T-cell (primary cell): Measurements from ENCODE around the gene PCNX2. TPM values are rescaled to one million over a fixed set of nuclear protein-coding genes. Genes with fewer than 3 reads are reported as not detected.

Experiments used
- ATAC-seq, 4 experiments: fragments of 200-7000 bp in 3 of 4; fragments of 150-1000 bp in 1 of 4; cut with Tn5 transposase; replicated peaks in 1 of 4; 1 replicate in 3 of 4; 2 replicates in 1 of 4; pipeline ENCODE4 v1.10.0; 2021; ENCODE audit warnings: moderate library complexity in 3 of 4, mild to moderate bottlenecking in 2 of 4, moderate number of reproducible peaks in 1 of 4
- CTCF ChIA-PET, 2 donors: fragments of 300-600 bp; sonication (Branson Sonifier 250); formaldehyde crosslinking; loops; one replicate each; lab custom pipeline; 2022; ENCODE audit warnings: antibody characterized with exemption in 2 of 2; lab: Charles Lee
- POLR2A ChIA-PET, 2 donors: fragments of 300-600 bp; sonication (Branson Sonifier 250); formaldehyde crosslinking; loops; one replicate each; lab custom pipeline; 2022; ENCODE audit warnings: antibody characterized with exemption in 2 of 2; lab: Charles Lee
- DNase-seq, 35 experiments: peaks; one replicate each; pipeline versions ENCODE4 v3.0.0 to v3.0.0-alpha.2; 2013 to 2023
- H3K27ac ChIP-seq: one replicate; pipeline ENCODE4 v1.5.1; 2013; ENCODE audit warnings: low read length
- H3K27me3 ChIP-seq, 2 experiments: replicated peaks in 1 of 2; 1 replicate in 1 of 2; 2 replicates in 1 of 2; pipeline versions ENCODE4 v1.6.1 to v1.7.0; 2013; ENCODE audit warnings: low read length in 1 of 2, mixed read lengths in 1 of 2; ENCODE audit not compliant: control insufficient read depth in 2 of 2, insufficient read depth in 2 of 2; ENCODE audit errors: extremely low read depth in 1 of 2
- H3K36me3 ChIP-seq, 2 donors: 1 replicate in 1 of 2; 2 replicates in 1 of 2; pipeline versions ENCODE4 v1.6.1 to v1.7.0; 2013; ENCODE audit warnings: low read length in 1 of 2; ENCODE audit not compliant: control insufficient read depth in 2 of 2, insufficient read depth in 1 of 2; ENCODE audit errors: extremely low read depth in 1 of 2
- H3K4me1 ChIP-seq, 2 experiments: 1 replicate in 1 of 2; 2 replicates in 1 of 2; pipeline versions ENCODE4 v1.6.1 to v1.7.0; 2013; ENCODE audit warnings: low read length in 2 of 2, mixed read lengths in 1 of 2; ENCODE audit not compliant: insufficient read depth in 2 of 2, control insufficient read depth in 1 of 2; ENCODE audit errors: extremely low read depth in 1 of 2
- H3K4me3 ChIP-seq, 2 donors: 1 replicate in 1 of 2; 2 replicates in 1 of 2; pipeline versions ENCODE4 v1.5.1 to v1.7.0; 2013; ENCODE audit warnings: mild to moderate bottlenecking in 2 of 2, low read length in 1 of 2, moderate library complexity in 1 of 2; ENCODE audit not compliant: control insufficient read depth in 1 of 2; ENCODE audit errors: extremely low read depth in 1 of 2
- H3K9me3 ChIP-seq: 2 replicates; pipeline ENCODE4 v1.7.0; 2013
- H3K27ac Mint-ChIP-seq, 2 donors: one replicate each; pipeline ENCODE4 v1.8.0; 2020 to 2021; ENCODE audit warnings: mild to moderate bottlenecking in 2 of 2, mixed read lengths in 2 of 2
- H3K27me3 Mint-ChIP-seq, 2 donors: one replicate each; pipeline ENCODE4 v1.8.0; 2021 to 2022; ENCODE audit warnings: mixed read lengths in 2 of 2
- H3K36me3 Mint-ChIP-seq: one replicate; pipeline ENCODE4 v1.8.0; 2021; ENCODE audit warnings: mixed read lengths
- H3K4me1 Mint-ChIP-seq, 3 donors: one replicate each; pipeline ENCODE4 v1.8.0; 2020 to 2022; ENCODE audit warnings: mixed read lengths in 3 of 3, mild to moderate bottlenecking in 1 of 3
- H3K4me3 Mint-ChIP-seq, 3 donors: one replicate each; pipeline ENCODE4 v1.8.0; 2020 to 2022; ENCODE audit warnings: mild to moderate bottlenecking in 3 of 3, mixed read lengths in 3 of 3, moderate library complexity in 3 of 3
- H3K9me3 Mint-ChIP-seq, 3 donors: one replicate each; pipeline ENCODE4 v1.8.0; 2020 to 2022; ENCODE audit warnings: mixed read lengths in 3 of 3
- WGBS: methylation state at CpG from one replicate; pipeline ENCODE4 v1.1.5; 2013; ENCODE audit warnings: missing lambda C conversion rate; ENCODE audit not compliant: insufficient coverage; 5-methylcytosine and 5-hydroxymethylcytosine counted together
- total RNA-seq, 35 experiments: library from RNA in 6 of 35; stranded (reverse) in 6 of 35; fragments of 120-200 nt in 1 of 35; gene quantifications; one replicate each; pipeline versions ENCODE4 v1.2.1 to v1.2.4 and lab custom pipeline; 2013 to 2026

Gene PCNX2
- total RNA-seq, 5 donors from 2014 or later (not counting 1 experiment from before 2014, with no cell fraction given): 47.2 to 91.7 (median 68.6) TPM

- peaks cover 4 to 13% (median 9%) of the 10 kb centered on the region in 3 donors for H3K9me3 Mint-ChIP-seq
- no peak overlapping the region for H3K27ac Mint-ChIP-seq
- no peak overlapping the region for H3K27ac ChIP-seq
- POLR2A ChIA-PET: no interaction called here
- no peaks in the 10 kb centered on the region for H3K4me1 Mint-ChIP-seq
- no peaks in the 10 kb centered on the region for H3K4me1 ChIP-seq
- H3K36me3 ChIP-seq: peaks cover 0 to 4% of the 10 kb centered on the region in 2 donors
- H3K9me3 ChIP-seq: no peaks in the 10 kb centered on the region
- H3K27me3 ChIP-seq: no peaks in the 10 kb centered on the region
- ATAC-seq (no peak), DNase-seq (no peak)
- no CpG with 5 or more reads among the region's 1 CpG for WGBS
- H3K4me3 ChIP-seq: no peak overlapping the region
- peaks cover 35% of the 10 kb centered on the region for H3K36me3 Mint-ChIP-seq
- no peak overlapping the region for H3K4me3 Mint-ChIP-seq
- CTCF ChIA-PET: no interaction called here
- H3K27me3 Mint-ChIP-seq: no peaks in the 10 kb centered on the region
These were observed 219.6 kb downstream of the PCNX2 start for GRCh38 chr1:233075915-233076295.

DNA sequence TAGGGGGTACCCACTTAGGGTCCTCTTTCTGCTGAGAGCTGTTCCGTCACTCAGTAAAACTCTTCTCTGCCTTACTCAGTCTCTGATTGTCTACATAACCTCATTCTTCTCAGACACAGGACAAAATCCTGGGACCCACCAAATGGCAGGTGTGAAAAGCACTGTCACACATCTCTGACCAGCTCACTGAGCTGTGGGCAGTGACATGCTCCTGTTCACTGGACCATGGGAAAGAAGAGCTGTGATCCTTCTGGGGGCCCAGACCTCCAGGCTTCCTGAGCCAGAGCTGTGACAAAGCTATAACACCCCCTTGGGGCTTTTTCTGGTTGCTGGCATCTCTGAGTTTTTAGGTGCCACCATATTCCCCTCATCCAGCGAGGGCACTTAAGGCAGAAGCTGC is 229.4 kb downstream of the PCNX2 start:
- no peak overlapping the region for H3K4me3 Mint-ChIP-seq
- Histone ChIP-seq H3K27me3 (no peaks in the 10 kb centered on the region), H3K36me3 (no peaks in the 10 kb centered on the region), H3K4me1 (no peaks in the 10 kb centered on the region), H3K9me3 (no peaks in the 10 kb centered on the region), H3K4me3 (no peak overlapping the region), H3K27ac (no peak overlapping the region)
- H3K27ac Mint-ChIP-seq: no peak overlapping the region
- ATAC-seq (no peak), DNase-seq (no peak)
- no peaks in the 10 kb centered on the region for H3K4me1 Mint-ChIP-seq
- no peaks in the 10 kb centered on the region for H3K27me3 Mint-ChIP-seq
- peaks cover 40% of the 10 kb centered on the region for H3K36me3 Mint-ChIP-seq
- CTCF ChIA-PET: no interaction called here
- POLR2A ChIA-PET: no interaction called here
- WGBS: no CpG with 5 or more reads among the region's 2 CpGs
- H3K9me3 Mint-ChIP-seq: no peaks in the 10 kb centered on the region

DNA sequence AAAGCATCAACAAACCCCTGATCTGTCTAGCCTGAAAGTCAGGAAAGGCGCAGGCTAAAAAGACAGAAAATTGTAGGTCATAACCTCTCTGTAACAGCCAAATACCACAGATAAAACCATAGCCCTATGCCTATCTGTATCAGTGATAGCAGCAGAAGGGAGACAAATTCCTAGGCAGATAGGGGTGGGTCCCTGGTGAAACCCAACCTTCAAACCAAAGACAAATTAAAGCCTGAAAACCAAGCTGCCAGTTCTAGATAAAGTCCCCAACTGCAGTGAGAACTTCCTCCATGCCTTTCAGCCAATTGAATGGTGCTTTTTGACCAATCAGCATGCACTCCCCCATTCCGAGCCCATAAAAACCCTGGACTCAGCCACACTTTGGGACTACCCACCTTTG is 229.8 kb downstream of the PCNX2 start:
- WGBS: 100% methylated on average over 1 of the region's 2 CpGs
- Mint-ChIP-seq H3K4me3 (no peak overlapping the region), H3K4me1 (no peaks in the 10 kb centered on the region), H3K27me3 (no peaks in the 10 kb centered on the region), H3K9me3 (no peaks in the 10 kb centered on the region), H3K36me3 (peaks cover 40% of the 10 kb centered on the region), H3K27ac (no peak overlapping the region)
- Histone ChIP-seq H3K4me1 (no peaks in the 10 kb centered on the region), H3K27me3 (no peaks in the 10 kb centered on the region), H3K27ac (no peak overlapping the region), H3K36me3 (no peaks in the 10 kb centered on the region), H3K4me3 (no peak overlapping the region), H3K9me3 (no peaks in the 10 kb centered on the region)
- ChIA-PET POLR2A (no interaction called here), CTCF (no interaction called here)
- ATAC-seq: no peak
- DNase-seq: no peak

DNA sequence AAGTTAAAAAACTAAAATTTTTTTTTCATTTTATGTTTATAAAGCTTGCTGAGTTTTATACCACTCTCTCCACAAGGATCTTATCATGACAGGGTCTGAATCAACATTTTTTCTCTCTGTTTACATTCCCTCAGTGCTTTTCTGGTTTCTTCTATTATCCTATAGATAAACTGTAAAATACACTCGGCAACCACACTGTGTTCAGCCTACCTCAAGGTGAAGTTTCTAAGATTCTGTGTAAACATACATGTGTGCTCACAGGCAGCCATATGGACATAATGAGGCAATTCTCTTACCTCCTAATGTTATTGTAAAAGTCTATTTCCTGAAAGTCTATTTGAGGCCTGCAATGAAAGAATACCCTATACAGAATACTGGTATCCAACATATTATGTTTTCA is 230.5 kb downstream of the PCNX2 start:
- Histone ChIP-seq H3K4me3 (no peak overlapping the region), H3K27ac (no peak overlapping the region), H3K4me1 (no peaks in the 10 kb centered on the region), H3K27me3 (no peaks in the 10 kb centered on the region), H3K36me3 (no peaks in the 10 kb centered on the region), H3K9me3 (no peaks in the 10 kb centered on the region)
- H3K9me3 Mint-ChIP-seq: no peaks in the 10 kb centered on the region
- ChIA-PET CTCF (no interaction called here), POLR2A (no interaction called here)
- H3K4me1 Mint-ChIP-seq: no peaks in the 10 kb centered on the region
- no CpG with 5 or more reads among the region's 1 CpG for WGBS
- no peak overlapping the region for H3K27ac Mint-ChIP-seq
- no peaks in the 10 kb centered on the region for H3K27me3 Mint-ChIP-seq
- H3K36me3 Mint-ChIP-seq: peaks cover 42% of the 10 kb centered on the region
- DNase-seq (no peak), ATAC-seq (no peak)
- H3K4me3 Mint-ChIP-seq: no peak overlapping the region

GRCh38 chr1:233063462-233063861 is 232.1 kb downstream of the PCNX2 start:
- DNase-seq (no peak), ATAC-seq (no peak)
- no peaks in the 10 kb centered on the region for H3K9me3 ChIP-seq
- no peak overlapping the region for H3K27ac Mint-ChIP-seq
- H3K4me1 Mint-ChIP-seq: no peaks in the 10 kb centered on the region
- H3K4me3 Mint-ChIP-seq: no peak overlapping the region
- no peaks in the 10 kb centered on the region for H3K27me3 ChIP-seq
- no peak overlapping the region for H3K27ac ChIP-seq
- ChIA-PET POLR2A (no interaction called here), CTCF (no interaction called here)
- no peaks in the 10 kb centered on the region for H3K27me3 Mint-ChIP-seq
- H3K36me3 Mint-ChIP-seq: peaks cover 44% of the 10 kb centered on the region
- H3K9me3 Mint-ChIP-seq: no peaks in the 10 kb centered on the region
- no peaks in the 10 kb centered on the region for H3K36me3 ChIP-seq
- H3K4me1 ChIP-seq: no peaks in the 10 kb centered on the region
- H3K4me3 ChIP-seq: no peak overlapping the region

- H3K9me3 Mint-ChIP-seq: no peaks in the 10 kb centered on the region
- H3K4me3 ChIP-seq: no peak overlapping the region
- WGBS: 100% methylated on average over 3 of the region's 5 CpGs
- H3K4me3 Mint-ChIP-seq: no peak overlapping the region
- no peaks in the 10 kb centered on the region for H3K4me1 ChIP-seq
- no peak for ATAC-seq
- DNase-seq: no peak
- H3K27ac Mint-ChIP-seq: no peak overlapping the region
- no peaks in the 10 kb centered on the region for H3K27me3 Mint-ChIP-seq
- H3K9me3 ChIP-seq: no peaks in the 10 kb centered on the region
- H3K4me1 Mint-ChIP-seq: no peaks in the 10 kb centered on the region
- H3K36me3 ChIP-seq: no peaks in the 10 kb centered on the region
- H3K27me3 ChIP-seq: no peaks in the 10 kb centered on the region
- ChIA-PET CTCF (no interaction called here), POLR2A (no interaction called here)
- H3K27ac ChIP-seq: no peak overlapping the region
- peaks cover 49% of the 10 kb centered on the region for H3K36me3 Mint-ChIP-seq
These were observed 234.3 kb downstream of the PCNX2 start for GRCh38 chr1:233061265-233061664.

DNA sequence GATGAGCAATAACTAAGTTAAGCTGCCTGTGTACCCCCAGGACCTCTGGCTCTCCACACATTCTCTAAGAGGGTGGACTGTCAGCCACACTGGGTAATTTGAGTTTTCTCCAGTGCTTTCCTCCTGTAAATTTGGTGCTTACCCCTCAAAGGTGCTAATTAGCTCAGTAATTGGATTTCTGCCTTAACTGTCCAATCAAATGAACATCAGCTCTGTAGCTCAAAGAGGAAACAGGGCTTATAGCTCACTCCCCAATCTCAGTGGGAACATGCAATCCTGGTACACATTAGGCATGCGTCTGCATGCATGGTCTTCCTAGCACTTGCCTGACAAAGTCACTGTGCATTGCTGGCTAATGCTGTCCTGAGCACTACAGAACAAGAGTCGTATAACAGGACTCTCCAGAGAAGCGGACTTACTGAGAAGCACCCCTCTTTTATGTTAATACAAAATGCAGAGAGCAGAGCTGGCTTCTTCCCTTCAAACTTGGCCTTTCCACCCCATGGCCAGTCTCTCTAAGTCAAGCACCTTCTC is 235.0 kb downstream of the PCNX2 start:
- 100% methylated on average over 2 of the region's 3 CpGs for WGBS
- ATAC-seq (no peak), DNase-seq (no peak)
- Histone ChIP-seq H3K9me3 (no peaks in the 10 kb centered on the region), H3K36me3 (no peaks in the 10 kb centered on the region), H3K4me3 (no peak overlapping the region), H3K4me1 (no peaks in the 10 kb centered on the region), H3K27me3 (no peaks in the 10 kb centered on the region), H3K27ac (no peak overlapping the region)
- H3K4me3 Mint-ChIP-seq: no peak overlapping the region
- no peaks in the 10 kb centered on the region for H3K4me1 Mint-ChIP-seq
- H3K27me3 Mint-ChIP-seq: no peaks in the 10 kb centered on the region
- H3K36me3 Mint-ChIP-seq: peaks cover 51% of the 10 kb centered on the region
- H3K27ac Mint-ChIP-seq: no peak overlapping the region
- ChIA-PET POLR2A (no interaction called here), CTCF (no interaction called here)
- no peaks in the 10 kb centered on the region for H3K9me3 Mint-ChIP-seq
